Thymus (tissue), 11 donors: ENCODE measurements around the gene LEPROT. TPM values are rescaled to one million over a fixed set of nuclear protein-coding genes. Genes with fewer than 3 reads are reported as not detected.

Source experiments
- DNase-seq, 9 donors: peaks; one replicate each; pipeline ENCODE4 v3.0.0-alpha.2; 2013; ENCODE audit warnings: low spot score in 9 of 9, low read depth in 6 of 9, missing footprints in 1 of 9
- H3K27ac ChIP-seq, 2 donors: one replicate each; pipeline ENCODE4 v1.5.1; 2013; ENCODE audit warnings: control low read depth in 1 of 2, low read depth in 1 of 2, low read length in 1 of 2, mild to moderate bottlenecking in 1 of 2, moderate library complexity in 1 of 2
- H3K27me3 ChIP-seq, 2 donors: one replicate each; pipeline ENCODE4 v1.5.1; 2013; ENCODE audit warnings: low read length in 1 of 2; ENCODE audit not compliant: control insufficient read depth in 2 of 2, insufficient read depth in 1 of 2
- H3K36me3 ChIP-seq, 2 donors: one replicate each; pipeline ENCODE4 v1.5.1; 2013; ENCODE audit warnings: low read length in 1 of 2, mild to moderate bottlenecking in 1 of 2, moderate library complexity in 1 of 2; ENCODE audit not compliant: control insufficient read depth in 2 of 2, insufficient read depth in 2 of 2
- H3K4me1 ChIP-seq, 2 donors: one replicate each; pipeline ENCODE4 v1.5.1; 2013; ENCODE audit warnings: low read length in 2 of 2; ENCODE audit not compliant: control insufficient read depth in 2 of 2, insufficient read depth in 2 of 2
- H3K4me3 ChIP-seq, 2 donors: one replicate each; pipeline ENCODE4 v1.5.1; 2013; ENCODE audit warnings: low read length in 2 of 2, control low read depth in 1 of 2, mild to moderate bottlenecking in 1 of 2
- H3K9me3 ChIP-seq, 2 donors: one replicate each; pipeline ENCODE4 v1.5.1; 2013; ENCODE audit warnings: low read length in 1 of 2, mild to moderate bottlenecking in 1 of 2; ENCODE audit not compliant: control insufficient read depth in 2 of 2, insufficient read depth in 1 of 2
- WGBS: extraction: QIAGEN DNeasy Blood & Tissue Kit; methylation state at CpG from one replicate; pipeline ENCODE4 v1.1.7; 2013; 5-methylcytosine and 5-hydroxymethylcytosine counted together
- polyA plus RNA-seq: library from polyadenylated mRNA; stranded (reverse); fragments of 200-250 nt; gene quantifications from one replicate; pipeline ENCODE4 v1.2.3, GENCODE V29; 2013
- total RNA-seq: library from RNA; stranded (reverse); fragments of 120-200 nt; gene quantifications from one replicate; pipeline ENCODE4 v1.2.4, GENCODE V29; 2013
- donor health status: healthy.

The LEPROT gene
- total and polyA plus RNA-seq, 2 donors: 14.8 to 34.6 TPM

GRCh38 chr1:65471861-65472332, 51.4 kb downstream of the LEPROT start:
- H3K27me3 ChIP-seq: no peaks in the 10 kb centered on the region
- no peaks in the 10 kb centered on the region for H3K4me1 ChIP-seq
- 91% methylated on average over 4 of the region's 4 CpGs for WGBS
- no peaks in the 10 kb centered on the region for H3K36me3 ChIP-seq
- no peaks in the 10 kb centered on the region for H3K9me3 ChIP-seq
- DNase-seq: no peak
- H3K27ac ChIP-seq: no peak overlapping the region
- H3K4me3 ChIP-seq: no peak overlapping the region

- 92% methylated on average over 3 of the region's 3 CpGs for WGBS
- Histone ChIP-seq H3K4me1 (no peaks in the 10 kb centered on the region), H3K27ac (no peak overlapping the region), H3K27me3 (no peaks in the 10 kb centered on the region), H3K36me3 (no peaks in the 10 kb centered on the region), H3K9me3 (no peaks in the 10 kb centered on the region), H3K4me3 (no peak overlapping the region)
- DNase-seq: no peak
Observed at GRCh38 chr1:65476327-65476726, 55.9 kb downstream of the LEPROT start.

GRCh38 chr1:65477414-65478378, 57.2 kb downstream of the LEPROT start:
- Histone ChIP-seq H3K4me3 (no peak overlapping the region), H3K36me3 (no peaks in the 10 kb centered on the region), H3K9me3 (no peaks in the 10 kb centered on the region), H3K27ac (no peak overlapping the region), H3K27me3 (no peaks in the 10 kb centered on the region), H3K4me1 (no peaks in the 10 kb centered on the region)
- 97% methylated on average over 2 of the region's 2 CpGs for WGBS
- no peak for DNase-seq

GRCh38 chr1:65478379-65479026, 58.0 kb downstream of the LEPROT start:
- Histone ChIP-seq H3K4me3 (no peak overlapping the region), H3K9me3 (no peaks in the 10 kb centered on the region), H3K27ac (no peak overlapping the region), H3K4me1 (no peaks in the 10 kb centered on the region), H3K27me3 (no peaks in the 10 kb centered on the region), H3K36me3 (no peaks in the 10 kb centered on the region)
- WGBS: 89% methylated on average over 3 of the region's 3 CpGs
- no peak for DNase-seq

GRCh38 chr1:65479554-65480204, 59.2 kb downstream of the LEPROT start:
- Histone ChIP-seq H3K36me3 (no peaks in the 10 kb centered on the region), H3K4me3 (no peak overlapping the region), H3K4me1 (no peaks in the 10 kb centered on the region), H3K9me3 (no peaks in the 10 kb centered on the region), H3K27ac (no peak overlapping the region), H3K27me3 (no peaks in the 10 kb centered on the region)
- no peak for DNase-seq
- WGBS: 95% methylated on average over 4 of the region's 4 CpGs

- no peak overlapping the region for H3K4me3 ChIP-seq
- no peaks in the 10 kb centered on the region for H3K9me3 ChIP-seq
- no peaks in the 10 kb centered on the region for H3K36me3 ChIP-seq
- H3K4me1 ChIP-seq: no peaks in the 10 kb centered on the region
- no peaks in the 10 kb centered on the region for H3K27me3 ChIP-seq
- no peak overlapping the region for H3K27ac ChIP-seq
- DNase-seq: no peak
- WGBS: 93% methylated on average over 4 of the region's 4 CpGs
Observed at GRCh38 chr1:65480684-65481405, 60.4 kb downstream of the LEPROT start.

GRCh38 chr1:65483993-65484754, 63.7 kb downstream of the LEPROT start:
- Histone ChIP-seq H3K4me3 (no peak overlapping the region), H3K36me3 (no peaks in the 10 kb centered on the region), H3K27me3 (no peaks in the 10 kb centered on the region), H3K27ac (no peak overlapping the region), H3K9me3 (no peaks in the 10 kb centered on the region), H3K4me1 (no peaks in the 10 kb centered on the region)
- WGBS: 94% methylated on average over 8 of the region's 8 CpGs
- no peak for DNase-seq
